Tibial nerve (tissue), 4 donors: Measurements from ENCODE around the gene NCOA1.

ENCODE experiments used
- CTCF ChIP-seq, 5 experiments: fragments of 200-600 bp in 3 of 5; fragments of 450-650 bp in 2 of 5; sonication (generic) in 3 of 5; IDR thresholded peaks; one replicate each; pipeline ENCODE4 v1.5.1; 2016 to 2019; ENCODE audit warnings: antibody characterized with exemption in 5 of 5, mild to moderate bottlenecking in 3 of 5, moderate library complexity in 2 of 5
- EP300 ChIP-seq, 2 donors: sonication (generic); formaldehyde crosslinking; IDR thresholded peaks; one replicate each; pipeline ENCODE4 v1.6.1; 2017; ENCODE audit warnings: antibody characterized with exemption in 2 of 2, mild to moderate bottlenecking in 1 of 2
- POLR2A ChIP-seq, 2 donors: fragments of 450-650 bp; IDR thresholded peaks; one replicate each; pipeline ENCODE4 v1.6.1; 2017; ENCODE audit warnings: antibody characterized with exemption in 2 of 2, mild to moderate bottlenecking in 2 of 2, moderate library complexity in 2 of 2

GRCh38 chr2:24485197-24485596, 5.9 kb upstream of the NCOA1 start:
- TF ChIP-seq POLR2A (IDR thresholded peaks at IDR 0.05) = no peak
- TF ChIP-seq CTCF (IDR thresholded peaks at IDR 0.05) = no peak
- TF ChIP-seq EP300 (IDR thresholded peaks at IDR 0.05) = no peak
